NCI-H1092 (cell line): Measurements from ENCODE around the gene U2AF1L4.

Source experiments
- DNase-seq: peaks from one replicate; lab custom pipeline; 2025; lab: John Stamatoyannopoulos, UW

The U2AF1L4 gene

DNA sequence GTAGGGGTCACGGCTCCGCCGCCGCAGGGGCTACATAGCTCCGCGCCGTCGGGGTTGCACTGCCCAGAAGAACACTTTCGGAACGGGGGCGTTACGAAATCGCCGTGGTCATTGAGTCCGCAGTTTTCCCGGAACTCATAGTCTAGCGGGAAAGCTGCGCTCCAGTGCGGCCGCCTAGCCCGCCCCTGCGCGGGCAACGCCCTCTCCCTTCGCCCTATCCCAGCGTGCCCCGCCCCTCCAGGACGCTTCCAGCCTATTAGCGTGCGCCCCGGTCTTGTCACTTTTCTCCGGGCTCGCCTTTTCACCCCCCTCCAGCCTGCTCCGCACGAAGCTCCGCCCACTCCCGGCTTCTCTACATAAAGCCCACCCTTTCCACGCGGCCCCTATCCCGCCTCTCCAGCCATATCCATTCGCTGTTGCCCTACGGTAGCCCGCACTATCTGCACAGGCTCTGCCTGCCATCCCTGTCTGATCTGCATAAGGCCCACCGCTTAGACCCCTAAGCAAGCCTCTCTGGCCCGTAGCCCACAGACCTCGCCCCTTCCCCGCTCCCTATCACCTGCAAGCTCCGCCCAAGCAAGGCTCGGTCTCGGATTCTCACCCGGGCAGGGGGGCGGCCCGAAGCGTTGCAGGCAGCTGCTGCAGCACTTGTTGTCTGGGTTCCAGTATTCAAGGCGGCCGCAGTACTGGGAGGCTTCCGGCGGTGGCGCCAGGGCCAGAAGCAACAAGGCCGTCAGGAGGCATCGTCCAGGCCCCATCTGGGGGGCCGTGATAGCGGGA is 4.6 kb downstream of the U2AF1L4 start:
- peak; percentile 92 for DNase-seq

DNA sequence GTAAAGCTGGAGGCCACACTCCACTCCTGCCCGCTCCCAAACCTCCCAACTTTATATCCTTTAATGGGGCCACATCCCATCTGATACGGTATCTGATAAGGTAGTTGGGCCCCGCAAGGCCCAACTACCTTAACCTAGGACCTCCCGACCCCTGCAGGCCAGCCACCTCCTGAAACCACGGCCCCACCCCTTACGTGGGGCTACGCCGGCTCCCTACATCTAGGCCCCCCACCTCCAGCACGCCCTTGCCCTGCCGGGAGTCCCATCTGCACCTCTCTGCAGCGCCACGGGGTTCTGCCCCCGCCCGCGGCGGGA is 5.2 kb downstream of the U2AF1L4 start:
- DNase-seq, result no peak

DNA sequence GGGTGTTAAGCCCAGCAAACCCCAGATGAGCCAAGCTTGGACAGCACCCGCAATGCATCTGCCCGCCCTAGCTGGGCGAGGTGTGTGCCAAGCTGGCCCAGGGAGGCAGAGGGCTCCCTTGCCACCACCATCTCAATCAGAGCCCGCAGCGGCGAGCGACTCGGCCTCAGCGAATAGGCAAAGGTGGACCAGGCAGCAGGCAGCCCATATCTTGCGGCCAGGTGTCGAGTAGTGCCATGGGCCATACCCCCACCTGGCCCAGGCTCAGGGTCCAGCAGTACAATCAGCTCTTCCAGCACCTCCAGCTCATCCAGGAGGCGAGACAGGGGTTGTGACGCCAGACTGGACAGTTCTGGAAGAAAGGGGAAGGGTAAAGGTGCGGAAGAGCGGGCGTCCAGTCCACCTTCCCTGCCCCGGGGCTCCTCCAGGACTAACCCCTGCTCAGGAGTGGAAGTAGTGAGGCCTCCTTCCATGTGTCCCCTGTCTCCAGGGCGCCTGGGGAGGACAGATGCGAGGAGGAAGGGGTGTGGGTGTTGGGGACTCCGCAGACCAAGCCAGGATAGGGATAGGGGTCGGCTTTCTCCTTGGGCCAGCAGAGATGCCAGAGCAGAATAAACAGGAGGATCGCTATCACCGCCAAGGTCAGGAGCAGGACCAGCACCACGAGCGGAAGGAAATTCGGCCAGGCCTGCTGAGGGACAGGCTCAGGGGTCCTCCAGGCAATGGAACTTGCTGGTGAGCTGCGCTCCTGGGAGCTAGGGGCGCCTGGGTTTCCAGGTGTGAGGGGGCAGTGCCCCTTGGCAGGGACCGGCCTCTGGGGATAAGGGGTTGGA is 5.7 kb downstream of the U2AF1L4 start:
- DNase-seq, result no peak

DNA sequence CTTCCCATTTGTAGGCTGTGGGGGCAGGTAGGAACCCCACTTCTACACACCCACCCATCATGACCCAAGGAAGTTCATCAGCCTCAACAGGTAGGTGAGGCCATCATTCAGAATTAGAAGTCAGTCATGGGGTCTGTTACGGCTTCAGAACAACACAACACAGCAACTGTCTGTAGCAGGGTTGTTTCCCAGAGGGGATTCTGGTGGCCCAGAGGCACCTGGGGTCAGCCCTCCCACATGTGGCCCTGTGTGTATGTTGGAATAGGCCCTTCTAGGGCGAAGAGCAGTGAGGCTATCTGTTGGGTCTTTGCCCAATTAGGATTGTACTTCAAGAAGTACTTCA is 6.4 kb downstream of the U2AF1L4 start:
- no peak for DNase-seq

DNA sequence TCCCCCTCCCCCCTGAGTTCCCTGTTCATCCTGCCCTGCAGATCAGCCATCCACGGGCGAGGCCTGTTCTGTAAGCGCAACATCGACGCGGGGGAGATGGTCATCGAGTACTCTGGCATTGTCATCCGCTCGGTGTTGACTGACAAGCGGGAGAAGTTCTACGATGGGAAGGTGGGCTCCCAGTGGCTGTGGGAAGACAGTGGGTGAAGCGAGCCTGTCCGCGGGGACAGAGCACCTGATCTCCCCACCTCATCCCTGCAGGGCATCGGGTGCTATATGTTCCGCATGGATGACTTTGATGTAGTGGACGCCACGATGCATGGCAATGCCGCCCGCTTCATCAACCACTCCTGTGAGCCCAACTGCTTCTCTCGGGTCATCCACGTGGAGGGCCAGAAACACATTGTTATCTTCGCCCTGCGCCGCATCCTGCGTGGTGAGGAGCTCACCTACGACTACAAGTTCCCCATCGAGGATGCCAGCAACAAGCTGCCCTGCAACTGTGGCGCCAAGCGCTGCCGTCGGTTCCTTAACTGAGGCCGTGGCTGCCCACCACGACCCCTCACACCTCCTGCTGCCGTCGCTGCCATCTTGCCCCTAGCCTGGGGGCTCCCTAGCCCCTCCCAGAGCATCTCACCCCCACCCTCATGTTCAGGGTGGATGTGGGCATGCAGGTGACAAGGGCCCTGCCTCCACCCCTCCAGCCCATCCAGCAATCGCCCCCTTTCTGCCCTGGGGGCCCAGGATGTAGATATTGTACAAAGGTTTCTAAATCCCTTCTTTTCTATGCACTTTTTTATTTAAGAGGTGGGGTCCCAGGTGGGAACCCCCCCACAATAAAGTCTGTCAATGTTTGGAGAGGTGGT is 7.0 kb downstream of the U2AF1L4 start:
- DNase-seq, result no peak

DNA sequence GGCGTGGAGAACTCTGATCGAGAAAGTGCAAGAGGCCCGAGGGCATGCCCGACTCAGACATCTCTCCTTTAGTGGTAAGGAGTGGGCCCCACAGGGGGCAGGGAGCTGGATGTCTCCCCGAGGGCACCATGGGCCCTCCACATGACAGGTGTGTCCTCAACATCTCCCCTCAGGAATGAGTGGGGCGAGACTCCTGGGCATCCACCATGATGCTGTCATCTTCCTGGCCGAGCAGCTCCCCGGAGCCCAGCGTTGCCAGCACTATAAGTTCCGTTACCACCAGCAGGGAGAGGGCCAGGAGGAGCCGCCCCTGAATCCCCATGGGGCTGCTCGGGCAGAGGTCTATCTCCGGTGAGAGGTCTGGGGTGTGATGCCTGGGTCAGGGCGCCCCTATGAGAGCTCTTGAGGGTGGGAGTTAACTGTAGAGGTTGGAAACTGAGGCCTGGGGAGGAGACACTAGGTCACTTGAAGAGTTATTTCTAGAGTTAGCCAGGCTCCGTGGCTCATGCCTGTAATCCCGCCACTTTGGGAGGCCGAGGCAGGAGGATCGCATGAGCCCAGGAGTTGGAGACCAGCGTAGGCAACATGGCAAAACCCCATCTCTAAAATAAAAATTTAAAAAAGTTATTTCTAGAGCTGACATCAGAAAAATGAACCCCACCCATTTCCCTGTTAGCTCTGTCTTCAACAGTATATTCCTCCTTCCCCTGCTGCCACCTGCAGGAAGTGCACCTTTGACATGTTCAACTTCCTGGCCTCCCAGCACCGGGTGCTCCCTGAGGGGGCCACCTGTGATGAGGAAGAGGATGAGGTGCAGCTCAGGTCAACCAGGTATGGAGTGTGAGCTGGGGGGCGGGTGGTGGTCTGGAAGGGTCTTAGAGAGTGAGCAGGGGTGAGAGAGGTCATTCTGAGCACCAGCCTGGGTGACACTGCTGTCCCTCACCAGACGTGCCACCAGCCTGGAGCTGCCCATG is 8.0 kb downstream of the U2AF1L4 start:
- DNase-seq, result no peak

DNA sequence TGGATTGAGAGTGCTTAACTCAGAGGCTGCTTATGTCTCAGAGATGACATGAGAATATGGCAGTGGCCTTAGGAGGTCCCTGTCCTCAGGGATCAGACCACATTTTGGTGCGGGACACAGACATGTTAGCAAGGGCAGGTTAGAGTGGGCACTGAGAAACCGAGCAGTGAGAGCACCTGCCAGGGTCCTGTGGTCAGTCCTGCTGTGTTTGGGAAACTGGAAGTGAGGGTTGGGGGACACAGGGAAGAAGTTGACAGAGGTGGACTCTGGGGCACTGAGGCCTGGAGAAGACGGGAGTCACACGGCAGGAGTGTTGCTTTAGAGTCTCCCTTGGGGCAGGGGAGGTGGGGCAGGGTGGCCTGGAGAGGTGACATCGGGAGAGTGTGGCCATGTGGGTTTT is 10.3 kb downstream of the U2AF1L4 start:
- DNase-seq, result no peak

DNA sequence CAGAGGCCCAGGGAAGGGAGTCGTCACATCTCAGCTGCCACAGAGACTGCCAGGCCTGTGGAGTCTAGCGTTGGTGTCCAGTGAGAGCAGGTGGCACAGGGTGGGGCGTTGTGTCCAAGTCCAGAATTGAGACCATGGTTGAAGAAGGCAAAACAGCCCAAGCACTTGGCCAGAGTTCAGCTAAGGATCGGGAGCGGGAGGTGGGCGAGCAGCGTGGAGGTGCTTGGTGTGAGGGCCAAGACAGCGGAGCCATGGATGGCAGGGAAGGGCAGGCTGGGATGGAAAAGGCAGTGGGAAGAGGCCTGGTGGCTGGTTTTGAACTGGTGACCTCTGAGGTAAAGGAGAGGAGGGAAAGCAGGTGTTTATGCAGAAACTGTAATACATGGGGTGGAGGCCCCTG is 10.9 kb downstream of the U2AF1L4 start:
- no peak for DNase-seq

DNA sequence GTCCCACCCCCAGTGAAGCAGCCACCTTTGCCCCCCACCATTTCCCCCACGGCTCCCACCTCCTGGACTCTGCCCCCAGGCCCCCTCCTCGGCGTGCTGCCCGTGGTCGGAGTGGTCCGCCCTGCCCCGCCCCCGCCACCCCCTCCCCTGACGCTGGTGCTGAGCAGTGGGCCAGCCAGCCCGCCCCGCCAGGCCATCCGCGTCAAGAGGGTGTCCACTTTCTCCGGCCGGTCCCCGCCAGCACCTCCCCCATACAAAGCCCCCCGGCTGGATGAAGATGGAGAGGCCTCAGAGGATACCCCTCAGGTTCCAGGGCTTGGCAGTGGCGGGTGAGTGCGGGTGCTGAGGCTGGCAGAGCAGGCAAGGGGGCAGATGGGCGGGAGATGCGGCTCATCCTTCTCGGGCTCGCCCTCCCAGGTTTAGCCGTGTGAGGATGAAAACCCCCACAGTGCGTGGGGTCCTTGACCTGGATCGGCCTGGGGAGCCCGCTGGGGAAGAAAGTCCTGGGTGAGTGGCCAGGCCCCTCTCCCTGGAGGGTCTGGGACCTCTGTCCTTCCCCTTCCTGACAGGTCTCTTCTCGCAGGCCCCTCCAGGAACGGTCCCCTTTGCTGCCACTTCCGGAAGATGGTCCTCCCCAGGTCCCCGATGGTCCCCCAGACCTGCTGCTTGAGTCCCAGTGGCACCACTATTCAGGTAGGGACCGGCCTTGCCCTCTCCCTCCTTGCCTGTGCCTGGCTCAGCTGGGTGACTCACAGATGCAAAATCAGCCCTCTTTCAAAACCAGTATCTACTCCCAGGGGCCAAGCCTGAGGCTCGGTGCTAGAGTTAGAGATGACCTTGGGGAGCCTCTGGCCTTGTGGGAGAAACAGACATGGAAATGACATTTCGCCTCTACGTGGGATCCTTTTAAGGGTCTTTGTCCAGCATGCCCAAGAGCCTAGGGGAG is 11.8 kb downstream of the U2AF1L4 start:
- DNase-seq, result no peak

DNA sequence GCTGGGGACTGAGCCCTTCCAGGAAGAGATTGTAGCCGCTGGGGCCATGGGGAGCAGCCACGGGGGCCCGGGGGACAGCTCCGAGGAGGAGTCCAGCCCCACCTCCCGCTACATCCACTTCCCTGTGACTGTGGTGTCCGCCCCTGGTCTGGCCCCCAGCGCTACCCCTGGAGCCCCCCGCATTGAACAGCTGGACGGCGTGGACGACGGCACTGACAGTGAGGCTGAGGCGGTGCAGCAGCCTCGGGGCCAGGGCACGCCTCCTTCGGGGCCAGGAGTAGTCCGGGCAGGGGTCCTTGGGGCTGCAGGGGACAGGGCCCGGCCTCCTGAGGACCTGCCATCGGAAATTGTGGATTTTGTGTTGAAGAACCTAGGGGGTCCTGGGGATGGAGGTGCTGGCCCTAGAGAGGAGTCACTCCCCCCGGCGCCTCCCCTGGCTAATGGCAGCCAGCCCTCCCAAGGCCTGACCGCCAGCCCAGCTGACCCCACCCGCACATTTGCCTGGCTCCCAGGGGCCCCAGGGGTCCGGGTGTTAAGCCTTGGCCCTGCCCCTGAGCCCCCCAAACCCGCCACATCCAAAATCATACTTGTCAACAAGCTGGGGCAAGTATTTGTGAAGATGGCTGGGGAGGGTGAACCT is 12.6 kb downstream of the U2AF1L4 start:
- DNase-seq, result no peak

DNA sequence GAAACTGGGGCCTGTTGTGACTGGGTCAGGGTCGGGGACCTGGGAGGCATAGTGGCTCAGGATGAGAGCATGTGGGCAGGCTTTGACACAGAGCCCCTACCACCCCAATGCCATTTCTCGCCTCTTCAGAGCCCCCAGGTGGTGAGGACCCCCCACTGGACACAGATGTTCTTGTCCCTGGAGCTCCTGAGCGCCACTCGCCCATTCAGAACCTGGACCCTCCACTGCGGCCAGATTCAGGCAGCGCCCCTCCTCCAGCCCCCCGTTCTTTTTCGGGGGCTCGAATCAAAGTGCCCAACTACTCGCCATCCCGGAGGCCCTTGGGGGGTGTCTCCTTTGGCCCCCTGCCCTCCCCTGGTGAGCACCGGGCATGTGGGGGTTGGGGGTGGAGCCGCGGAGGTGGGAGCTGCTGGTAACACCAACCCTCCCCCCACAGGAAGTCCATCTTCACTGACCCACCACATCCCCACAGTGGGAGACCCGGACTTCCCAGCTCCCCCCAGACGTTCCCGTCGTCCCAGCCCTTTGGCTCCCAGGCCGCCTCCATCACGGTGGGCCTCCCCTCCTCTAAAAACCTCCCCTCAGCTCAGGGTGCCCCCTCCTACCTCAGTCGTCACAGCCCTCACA is 13.3 kb downstream of the U2AF1L4 start:
- DNase-seq, result no peak

DNA sequence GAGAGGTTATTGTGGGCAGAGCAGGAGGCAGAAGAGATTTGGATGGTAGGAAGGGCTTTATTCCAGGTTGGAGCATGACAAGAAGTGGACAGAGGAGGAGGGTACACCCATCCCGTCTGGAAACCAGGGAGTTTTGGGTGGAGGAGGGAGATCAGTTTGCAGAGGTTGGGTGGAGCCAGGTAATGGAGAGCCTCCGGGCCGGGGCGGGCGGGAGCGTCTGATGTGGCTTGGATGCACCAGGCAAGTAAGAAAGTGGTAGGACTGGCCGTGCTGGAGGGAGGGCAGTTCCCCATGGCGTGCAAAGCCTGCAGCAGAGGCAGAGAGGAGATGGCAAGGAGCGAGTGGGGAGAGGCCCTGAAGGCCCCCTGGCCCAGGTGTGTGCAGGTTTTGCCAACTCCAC is 13.9 kb downstream of the U2AF1L4 start:
- no peak for DNase-seq

DNA sequence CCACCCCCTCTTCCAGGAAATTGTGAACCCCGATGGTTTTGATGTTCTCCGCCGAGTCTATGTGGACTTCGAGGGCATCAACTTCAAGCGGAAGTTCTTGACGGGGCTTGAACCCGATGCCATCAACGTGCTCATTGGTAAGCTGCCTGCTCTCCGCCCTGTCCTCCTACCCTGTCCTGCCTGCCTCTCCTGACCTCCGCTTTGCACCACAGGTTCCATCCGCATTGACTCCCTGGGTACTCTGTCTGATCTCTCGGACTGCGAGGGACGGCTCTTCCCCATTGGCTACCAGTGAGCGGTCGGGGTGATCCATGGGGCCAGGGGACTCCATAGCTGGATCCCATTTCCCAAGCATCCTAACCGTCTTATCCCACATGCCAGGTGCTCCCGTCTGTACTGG is 14.9 kb downstream of the U2AF1L4 start:
- DNase-seq, result no peak

DNA sequence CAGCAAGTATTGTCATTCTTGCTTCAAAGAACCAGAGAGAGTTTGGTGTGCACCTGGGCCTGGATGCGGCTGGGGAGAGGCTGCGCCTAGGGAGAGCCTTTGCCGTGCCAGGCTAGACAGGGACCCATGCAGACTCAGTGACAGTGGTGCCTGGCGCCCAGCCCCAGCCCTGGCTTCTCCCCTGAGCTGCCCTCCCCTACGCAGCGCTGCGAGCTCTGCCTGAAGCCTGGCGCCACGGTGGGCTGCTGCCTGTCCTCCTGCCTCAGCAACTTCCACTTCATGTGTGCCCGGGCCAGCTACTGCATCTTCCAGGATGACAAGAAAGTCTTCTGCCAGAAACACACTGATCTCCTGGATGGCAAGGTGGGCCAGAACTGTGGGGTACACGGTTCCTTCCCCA is 15.5 kb downstream of the U2AF1L4 start:
- DNase-seq, result no peak

DNA sequence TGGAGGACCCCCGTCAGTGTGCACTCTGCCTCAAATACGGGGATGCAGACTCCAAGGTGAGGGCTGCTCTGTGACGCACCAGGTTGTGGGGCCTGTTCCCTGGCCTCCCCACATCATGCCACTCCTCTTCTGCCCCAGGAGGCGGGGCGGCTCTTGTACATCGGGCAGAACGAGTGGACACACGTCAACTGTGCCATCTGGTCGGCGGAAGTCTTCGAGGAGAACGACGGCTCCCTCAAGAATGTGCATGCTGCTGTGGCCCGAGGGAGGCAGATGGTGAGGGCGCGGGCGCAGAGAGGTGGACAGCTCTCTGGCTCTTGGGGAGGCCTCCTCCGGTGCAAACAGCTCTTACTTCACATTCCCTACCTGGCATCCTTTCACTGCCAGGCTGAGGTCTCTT is 16.2 kb downstream of the U2AF1L4 start:
- DNase-seq, result no peak

DNA sequence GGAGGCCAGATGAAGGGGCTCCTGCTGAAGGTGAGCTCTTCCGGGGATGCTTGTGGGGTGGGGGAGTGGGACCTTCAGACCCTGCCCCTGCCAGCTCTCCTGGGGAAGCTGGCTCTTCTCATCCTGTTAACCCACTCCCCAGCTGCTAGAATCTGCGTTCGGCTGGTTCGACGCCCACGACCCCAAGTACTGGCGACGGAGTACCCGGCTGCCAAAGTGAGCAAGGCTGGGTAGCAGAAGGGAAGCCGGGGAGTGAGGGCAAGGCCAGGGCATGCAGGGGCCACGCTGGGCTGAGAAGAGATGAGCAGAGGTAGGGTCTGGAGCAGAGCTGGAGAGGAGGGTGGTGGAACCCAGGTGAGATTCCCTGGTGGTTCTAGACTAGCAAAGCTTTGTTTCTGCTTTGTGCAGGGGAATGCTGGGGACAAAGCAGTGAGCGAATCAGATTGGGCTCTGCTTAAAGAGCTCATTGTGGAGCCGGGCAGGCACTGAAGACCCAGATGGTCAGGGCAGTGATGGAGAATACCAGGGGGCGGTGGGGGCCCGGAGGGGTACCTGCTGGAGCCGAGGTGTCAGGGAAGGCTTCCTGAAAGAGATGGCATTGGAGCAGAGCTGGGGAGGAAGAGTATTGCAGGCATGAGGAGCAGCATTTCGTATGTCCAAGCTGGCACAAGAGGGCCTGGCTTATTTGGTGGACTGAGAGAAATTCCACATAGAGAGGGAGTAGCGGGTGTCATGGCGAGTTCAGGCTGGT is 17.1 kb downstream of the U2AF1L4 start:
- DNase-seq, result no peak

DNA sequence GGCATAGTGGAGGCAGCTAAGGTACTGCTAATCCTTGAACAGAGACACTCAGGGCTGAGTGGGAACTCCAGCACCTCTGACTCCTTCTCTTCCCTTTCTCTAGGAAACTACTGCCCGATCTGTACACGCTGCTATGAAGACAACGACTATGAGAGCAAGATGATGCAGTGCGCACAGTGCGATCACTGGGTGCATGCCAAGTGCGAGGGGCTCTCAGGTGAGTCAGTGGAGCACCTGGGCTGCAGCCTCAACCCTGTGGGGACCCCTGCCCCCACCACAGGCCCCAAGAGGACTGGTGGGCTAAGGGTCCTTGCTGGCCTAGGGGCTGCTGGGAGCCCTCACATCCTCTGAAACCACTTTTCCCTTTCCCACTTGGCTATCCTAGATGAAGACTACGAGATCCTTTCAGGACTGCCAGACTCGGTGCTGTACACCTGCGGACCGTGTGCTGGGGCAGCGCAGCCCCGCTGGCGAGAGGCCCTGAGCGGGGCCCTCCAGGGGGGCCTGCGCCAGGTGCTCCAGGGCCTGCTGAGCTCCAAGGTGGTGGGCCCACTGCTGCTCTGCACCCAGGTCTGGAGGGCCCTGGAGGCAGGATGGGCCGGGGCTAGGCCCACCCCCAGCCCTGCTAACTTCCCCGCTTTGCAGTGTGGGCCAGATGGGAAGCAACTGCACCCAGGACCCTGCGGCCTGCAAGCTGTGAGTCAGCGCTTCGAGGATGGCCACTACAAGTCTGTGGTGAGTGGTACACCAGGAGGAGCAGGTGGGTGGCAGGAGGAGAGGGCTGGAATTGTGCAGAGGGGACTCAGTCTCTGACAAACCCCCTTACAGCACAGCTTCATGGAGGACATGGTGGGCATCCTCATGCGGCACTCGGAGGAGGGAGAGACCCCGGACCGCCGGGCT is 17.9 kb downstream of the U2AF1L4 start:
- DNase-seq, result no peak
